Stomach (tissue), 9 donors: ENCODE results near the gene NDUFAF2. TPM values are rescaled to one million over a fixed set of nuclear protein-coding genes. Genes with fewer than 3 reads are reported as not detected.
"Not testable (repeated sequence)": the region's sequence is repeated elsewhere in the genome, so short reads cannot be mapped to it uniquely, and the experiment has no call there.

Experiments used
- DNase-seq, 2 donors: peaks; one replicate each; pipeline versions ENCODE4 v3.0.0 to v3.0.0-alpha.2; 2013 to 2019
- H3K27ac ChIP-seq, 5 donors: fragments of 200-600 bp in 4 of 5; sonication (generic) in 4 of 5; one replicate each; pipeline ENCODE4 v1.5.1; 2013 to 2019; ENCODE audit warnings: mild to moderate bottlenecking in 1 of 5, moderate library complexity in 1 of 5
- H3K27me3 ChIP-seq, 3 donors: fragments of 200-600 bp; sonication (generic); one replicate each; pipeline ENCODE4 v1.5.1; 2017 to 2019; ENCODE audit warnings: mixed run types in 1 of 3
- H3K36me3 ChIP-seq, 4 donors: fragments of 200-600 bp; sonication (generic); 1 replicate in 3 of 4; 2 replicates in 1 of 4; pipeline ENCODE4 v1.5.1; 2016 to 2019
- H3K4me1 ChIP-seq, 4 donors: fragments of 200-600 bp; sonication (generic); one replicate each; pipeline ENCODE4 v1.5.1; 2016 to 2019
- H3K4me3 ChIP-seq, 4 donors: fragments of 200-600 bp; sonication (generic) in 3 of 4; one replicate each; pipeline ENCODE4 v1.5.1; 2016 to 2019; ENCODE audit warnings: mild to moderate bottlenecking in 1 of 4
- H3K9me3 ChIP-seq, 4 donors: fragments of 200-600 bp; sonication (generic); one replicate each; pipeline ENCODE4 v1.5.1; 2016 to 2019
- CTCF ChIP-seq, 7 experiments: fragments of 450-650 bp in 4 of 7; fragments of 200-600 bp in 3 of 7; sonication (generic) in 3 of 7; IDR thresholded peaks; one replicate each; pipeline ENCODE4 v1.5.1; 2016 to 2019; ENCODE audit warnings: antibody characterized with exemption in 7 of 7, control low read depth in 2 of 7, mild to moderate bottlenecking in 1 of 7
- EP300 ChIP-seq: sonication (generic); formaldehyde crosslinking; IDR thresholded peaks from one replicate; pipeline ENCODE4 v1.6.1; 2017; ENCODE audit warnings: antibody characterized with exemption
- POLR2A ChIP-seq, 4 donors: fragments of 450-650 bp; IDR thresholded peaks; one replicate each; pipeline ENCODE4 v1.6.1; 2016; ENCODE audit warnings: antibody characterized with exemption in 4 of 4, control low read depth in 2 of 4, mild to moderate bottlenecking in 1 of 4, moderate library complexity in 1 of 4
- POLR2AphosphoS5 ChIP-seq, 3 donors: sonication (generic); formaldehyde crosslinking; IDR thresholded peaks; one replicate each; pipeline ENCODE4 v1.6.1; 2016; ENCODE audit warnings: antibody characterized with exemption in 3 of 3
- WGBS, 5 donors: extraction: QIAGEN DNeasy Blood & Tissue Kit in 3 of 5; methylation state at CpG; one replicate each; pipeline versions ENCODE4 v1.1.5 to v1.1.7; 2013 to 2018; 5-methylcytosine and 5-hydroxymethylcytosine counted together
- intact Hi-C: fragments of 100-400 bp; cut with DNase I; formaldehyde crosslinking; loops from one replicate; pipeline ENCODE4 v1.15.1; 2023; ENCODE audit warnings: low total_unique reads
- polyA plus RNA-seq, 3 donors: library from polyadenylated mRNA; stranded (reverse); fragments of 200-250 nt; gene quantifications; one replicate each; pipeline ENCODE4 v1.2.3, GENCODE V29; 2013
- total RNA-seq, 5 donors: library from RNA; depleted of rRNA; stranded (reverse); fragments of >200 nt; gene quantifications; one replicate each; pipeline versions ENCODE4 v1.1.0 to v1.2.3, GENCODE V29; 2014 to 2016
- donor health status: healthy with polysubstance abuse.
- donor health status: Bipolar disorder and iron deficiency.
- donor health status: healthy.

The NDUFAF2 gene
- total and polyA plus RNA-seq, 8 donors = 3.5 to 61.9 (median 29.3) TPM

- Histone ChIP-seq H3K36me3 (no peaks in the 10 kb centered on the region), H3K9me3 (no peaks in the 10 kb centered on the region), H3K27ac (no peak overlapping the region), H3K4me3 (no peak overlapping the region), H3K4me1 (peaks cover 0 to 14% (median 0%) of the 10 kb centered on the region in 4 donors), H3K27me3 (no peaks in the 10 kb centered on the region)
- no peak for DNase-seq
- 95 to 100% (median 97%) methylated on average over 1 of the region's 1 CpG for WGBS, 5 donors
- TF ChIP-seq POLR2AphosphoS5 (IDR thresholded peaks at IDR 0.05) (no peak), EP300 (no peak), POLR2A (IDR thresholded peaks at IDR 0.05) (no peak), CTCF (IDR thresholded peaks at IDR 0.05) (no peak)
- intact Hi-C loops = no loop called here
Observed at GRCh38 chr5:61183538-61183937, 238.5 kb downstream of the NDUFAF2 start.

- TF ChIP-seq POLR2AphosphoS5 (IDR thresholded peaks at IDR 0.05) = no peak
- no peak for TF ChIP-seq CTCF (IDR thresholded peaks at IDR 0.05)
- no peak for TF ChIP-seq POLR2A (IDR thresholded peaks at IDR 0.05)
- DNase-seq = no peak
- Histone ChIP-seq H3K27me3 (no peaks in the 10 kb centered on the region), H3K9me3 (no peaks in the 10 kb centered on the region), H3K4me1 (peaks cover 0 to 14% (median 0%) of the 10 kb centered on the region in 4 donors), H3K36me3 (no peaks in the 10 kb centered on the region), H3K27ac (no peak overlapping the region), H3K4me3 (no peak overlapping the region)
- 71 to 85% (median 82%) methylated on average over 2 of the region's 2 CpGs for WGBS, 5 donors
- intact Hi-C loops = no loop called here
Observed at GRCh38 chr5:61184708-61185107, 239.7 kb downstream of the NDUFAF2 start.

GRCh38 chr5:61186634-61187033 lies 241.6 kb downstream of the NDUFAF2 start:
- no peaks in the 10 kb centered on the region for H3K9me3 ChIP-seq
- peaks cover 0 to 11% (median 0%) of the 10 kb centered on the region in 4 donors for H3K4me1 ChIP-seq
- WGBS, 5 donors = 76 to 88% (median 81%) methylated on average over 2 of the region's 2 CpGs
- H3K27me3 ChIP-seq = no peaks in the 10 kb centered on the region
- no peaks in the 10 kb centered on the region for H3K36me3 ChIP-seq
- H3K4me3 ChIP-seq = no peak overlapping the region
- intact Hi-C loops = no loop called here
- no peak for TF ChIP-seq POLR2A (IDR thresholded peaks at IDR 0.05)
- no peak for TF ChIP-seq EP300
- TF ChIP-seq POLR2AphosphoS5 (IDR thresholded peaks at IDR 0.05) = no peak
- no peak for TF ChIP-seq CTCF (IDR thresholded peaks at IDR 0.05)
- H3K27ac ChIP-seq = no peak overlapping the region
- no peak for DNase-seq

- H3K36me3 ChIP-seq, H3K4me3 ChIP-seq, H3K4me1 ChIP-seq, H3K27ac ChIP-seq, H3K9me3 ChIP-seq, intact Hi-C loops, DNase-seq, H3K27me3 ChIP-seq: not testable (repeated sequence)
Observed at GRCh38 chr5:61187352-61187751, 242.3 kb downstream of the NDUFAF2 start.

GRCh38 chr5:61187826-61188225 lies 242.8 kb downstream of the NDUFAF2 start:
- DNase-seq, H3K27me3 ChIP-seq, H3K36me3 ChIP-seq, intact Hi-C loops, H3K9me3 ChIP-seq, H3K4me3 ChIP-seq, H3K27ac ChIP-seq, H3K4me1 ChIP-seq: not testable (repeated sequence)
- 83 to 97% (median 96%) methylated on average over 2 of the region's 2 CpGs for WGBS, 5 donors

GRCh38 chr5:61198606-61199005 lies 253.6 kb downstream of the NDUFAF2 start:
- H3K4me3 ChIP-seq = no peak overlapping the region
- no peaks in the 10 kb centered on the region for H3K27me3 ChIP-seq
- H3K9me3 ChIP-seq = peaks cover 0 to 8% (median 4%) of the 10 kb centered on the region in 4 donors
- H3K27ac ChIP-seq = no peak overlapping the region
- TF ChIP-seq POLR2A (IDR thresholded peaks at IDR 0.05) (no peak), POLR2AphosphoS5 (IDR thresholded peaks at IDR 0.05) (no peak), CTCF (IDR thresholded peaks at IDR 0.05) (no peak)
- intact Hi-C loops = no loop called here
- no peak for DNase-seq
- no peaks in the 10 kb centered on the region for H3K36me3 ChIP-seq
- 90 to 95% (median 93%) methylated on average over 2 of the region's 2 CpGs for WGBS, 5 donors
- no peaks in the 10 kb centered on the region for H3K4me1 ChIP-seq
